OCI-LY7 (cell line): ENCODE results near the gene ACSS3. TPM values are rescaled to one million over a fixed set of nuclear protein-coding genes. Genes with fewer than 3 reads are reported as not detected.
A peak's percentile ranks its signal among the peaks of the same experiment; 100 is the strongest.

Experiments used
- Bru-seq: library from RNA; stranded (reverse); fragments of 400-500 nt; gene quantifications from one replicate; lab custom pipeline; 2021; lab: Mats Ljungman, UMichigan
- BruChase-seq, 2 experiments: library from RNA; stranded (reverse); fragments of 400-500 nt; gene quantifications; one replicate each; lab custom pipeline; 2021; lab: Mats Ljungman, UMichigan
- BruUV-seq: library from RNA; stranded (reverse); fragments of 400-500 nt; replicated peaks from 2 replicates; lab custom pipeline; 2021; lab: Mats Ljungman, UMichigan
- CTCF ChIA-PET: fragments of 300-600 bp; sonication (Branson Sonifier 250); formaldehyde crosslinking; loops from one replicate; lab custom pipeline; 2022; ENCODE audit warnings: antibody characterized with exemption; ENCODE audit not compliant: unreplicated experiment; lab: Charles Lee
- POLR2A ChIA-PET: fragments of 300-600 bp; sonication (Branson Sonifier 250); formaldehyde crosslinking; loops from one replicate; lab custom pipeline; 2022; ENCODE audit warnings: antibody characterized with exemption; lab: Charles Lee
- DNase-seq: peaks from one replicate; pipeline ENCODE4 v3.0.0-alpha.2; 2015; ENCODE audit warnings: low spot score
- H2AFZ ChIP-seq: fragments of 200-600 bp; sonication (generic), shearing (Covaris generic); 2 replicates; pipeline ENCODE4 v1.6.1; 2014; ENCODE audit warnings: mild to moderate bottlenecking, antibody characterized with exemption, low read length, moderate library complexity
- H3K27ac ChIP-seq: fragments of 200-600 bp; sonication (generic); 2 replicates; pipeline ENCODE4 v1.5.1; 2014; ENCODE audit warnings: mixed run types, low read depth, mild to moderate bottlenecking, moderate library complexity, low read length, inconsistent platforms; ENCODE audit not compliant: poor library complexity, severe bottlenecking
- H3K36me3 ChIP-seq: fragments of 200-600 bp; sonication (generic); 2 replicates; pipeline ENCODE4 v1.6.1; 2014; ENCODE audit warnings: mild to moderate bottlenecking, antibody characterized with exemption, low read length, moderate library complexity, mixed read lengths; ENCODE audit not compliant: insufficient read depth
- H3K4me1 ChIP-seq: fragments of 200-600 bp; sonication (generic); 2 replicates; pipeline ENCODE4 v1.5.1; 2014; ENCODE audit warnings: mild to moderate bottlenecking, low read length; ENCODE audit not compliant: insufficient read depth, poor library complexity, severe bottlenecking
- H3K4me2 ChIP-seq: fragments of 200-600 bp; sonication (generic); 2 replicates; pipeline ENCODE4 v1.6.1; 2014; ENCODE audit warnings: mild to moderate bottlenecking, low read length
- H3K4me3 ChIP-seq: fragments of 200-600 bp; sonication (generic); 2 replicates; pipeline ENCODE4 v1.5.1; 2014; ENCODE audit warnings: mild to moderate bottlenecking, low read depth, low read length; ENCODE audit not compliant: poor library complexity, severe bottlenecking
- H3K79me2 ChIP-seq: fragments of 200-600 bp; sonication (generic); 2 replicates; pipeline ENCODE4 v1.6.1; 2016; ENCODE audit warnings: low read depth, mild to moderate bottlenecking, low read length, moderate library complexity, mixed read lengths; ENCODE audit not compliant: insufficient read depth
- H3K9me2 ChIP-seq: fragments of 200-600 bp; sonication (generic); 2 replicates; pipeline ENCODE4 v1.6.1; 2016; ENCODE audit warnings: mild to moderate bottlenecking, low read length, mixed read lengths; ENCODE audit not compliant: insufficient read depth
- H3K9me3 ChIP-seq: fragments of 200-600 bp; sonication (generic); 2 replicates; pipeline ENCODE4 v1.6.1; 2014; ENCODE audit warnings: mild to moderate bottlenecking, mixed run types, low read length, mixed read lengths
- H4K20me1 ChIP-seq: fragments of 200-600 bp; sonication (generic); 2 replicates; pipeline ENCODE4 v1.6.1; 2014; ENCODE audit warnings: mild to moderate bottlenecking, antibody characterized with exemption, low read length, moderate library complexity, mixed read lengths; ENCODE audit not compliant: insufficient read depth
- CTCF ChIP-seq: fragments of 200-600 bp; sonication (generic); conservative IDR thresholded peaks from 2 replicates; pipeline ENCODE4 v1.5.1; 2014; ENCODE audit warnings: mild to moderate bottlenecking, antibody characterized with exemption, low read length, moderate library complexity, mixed read lengths
- EZH2phosphoT487 ChIP-seq: fragments of 200-600 bp; sonication (generic); IDR thresholded peaks from 2 replicates; pipeline ENCODE4 v1.6.1; 2018; ENCODE audit warnings: low read depth, borderline replicate concordance, mild to moderate bottlenecking, mixed run types, antibody characterized with exemption, low read length, moderate library complexity, mixed read lengths
- intact Hi-C: fragments of 100-400 bp; cut with micrococcal nuclease; formaldehyde crosslinking; loops from one replicate; pipeline ENCODE4 v1.10.0; 2022; ENCODE audit not compliant: unreplicated experiment
- long read RNA-seq: library from polyadenylated mRNA; stranded (forward); transcript quantifications from one replicate; pipeline ENCODE4 v2.0.0, GENCODE V29; 2022
- total RNA-seq, 2 experiments: library from RNA; depleted of rRNA in 1 of 2; stranded (reverse); fragments of >200 nt in 1 of 2; shearing (Covaris generic) in 1 of 2; gene quantifications; 2 replicates each; pipeline ENCODE4 v1.2.3, GENCODE V29; 2014 to 2022

ACSS3 gene
- total RNA-seq (2014; rRNA removed; shearing (Covaris generic)) (not detected in 2 replicates), total RNA-seq (2022) (not detected in 2 replicates), Bru-seq, nascent RNA (not detected), BruChase-seq, experiment 1, labeled RNA remaining after a 6-hour chase (percentile 1 among the genes with signal in this experiment), BruChase-seq, experiment 2, labeled RNA remaining after a 2-hour chase (not detected)
- long read RNA-seq = 0 reads

GRCh38 chr12:81077686-81078441, at the start of gene ACSS3:
Gene ACSS3 (plus strand): TSS chr12:81078079. CDS start chr12:81078121, 42 bp downstream.
- BruUV-seq = no TSS peak
- Histone ChIP-seq H3K9me2 (no peaks in the 10 kb centered on the region), H3K4me2 (no peak within 1 kb of the TSS), H3K79me2 (no peaks in the 10 kb centered on the region), H3K27ac (no peak within 1 kb of the TSS), H3K4me1 (no peaks in the 10 kb centered on the region), H3K9me3 (no peaks in the 10 kb centered on the region), H4K20me1 (no peaks in the 10 kb centered on the region), H3K36me3 (no peaks in the 10 kb centered on the region), H2AFZ (no peak within 1 kb of the TSS), H3K4me3 (no peak within 1 kb of the TSS)
- CTCF ChIA-PET = no interaction called here
- TF ChIP-seq EZH2phosphoT487 (no peak), CTCF (no peak)
- POLR2A ChIA-PET = no interaction called here
- DNase-seq = no peak
- intact Hi-C loops = no loop called here

- Histone ChIP-seq H3K9me3 (no peaks in the 10 kb centered on the region), H3K4me2 (no peak overlapping the region), H3K27ac (no peak overlapping the region), H3K36me3 (no peaks in the 10 kb centered on the region), H2AFZ (no peak overlapping the region), H3K4me1 (no peaks in the 10 kb centered on the region), H4K20me1 (no peaks in the 10 kb centered on the region), H3K4me3 (no peak overlapping the region), H3K79me2 (no peaks in the 10 kb centered on the region), H3K9me2 (no peaks in the 10 kb centered on the region)
- CTCF ChIA-PET = no interaction called here
- BruUV-seq = no TSS peak
- intact Hi-C loops = no loop called here
- no peak for DNase-seq
- POLR2A ChIA-PET = no interaction called here
- TF ChIP-seq EZH2phosphoT487 (no peak), CTCF (no peak)
Measured at GRCh38 chr12:81034926-81035325, 43.0 kb upstream of the ACSS3 start.

GRCh38 chr12:81039231-81039630, 38.6 kb upstream of the ACSS3 start:
- H3K9me3 ChIP-seq = no peaks in the 10 kb centered on the region
- no peaks in the 10 kb centered on the region for H3K36me3 ChIP-seq
- BruUV-seq = no TSS peak
- DNase-seq = no peak
- intact Hi-C loops = no loop called here
- no peaks in the 10 kb centered on the region for H3K4me1 ChIP-seq
- H3K9me2 ChIP-seq = no peaks in the 10 kb centered on the region
- TF ChIP-seq CTCF (no peak), EZH2phosphoT487 (no peak)
- H2AFZ ChIP-seq = no peak overlapping the region
- CTCF ChIA-PET = no interaction called here
- H3K27ac ChIP-seq = no peak overlapping the region
- POLR2A ChIA-PET = no interaction called here
- no peak overlapping the region for H3K4me3 ChIP-seq
- no peaks in the 10 kb centered on the region for H4K20me1 ChIP-seq
- no peaks in the 10 kb centered on the region for H3K79me2 ChIP-seq
- H3K4me2 ChIP-seq = no peak overlapping the region
